ENCODE measurements around the gene RIMS3. TPM values are rescaled to one million over a fixed set of nuclear protein-coding genes. Genes with fewer than 3 reads are reported as not detected.

Gene RIMS3
- total RNA-seq, 1 experiment from 2014 or later, result 5.7 TPM

DNA sequence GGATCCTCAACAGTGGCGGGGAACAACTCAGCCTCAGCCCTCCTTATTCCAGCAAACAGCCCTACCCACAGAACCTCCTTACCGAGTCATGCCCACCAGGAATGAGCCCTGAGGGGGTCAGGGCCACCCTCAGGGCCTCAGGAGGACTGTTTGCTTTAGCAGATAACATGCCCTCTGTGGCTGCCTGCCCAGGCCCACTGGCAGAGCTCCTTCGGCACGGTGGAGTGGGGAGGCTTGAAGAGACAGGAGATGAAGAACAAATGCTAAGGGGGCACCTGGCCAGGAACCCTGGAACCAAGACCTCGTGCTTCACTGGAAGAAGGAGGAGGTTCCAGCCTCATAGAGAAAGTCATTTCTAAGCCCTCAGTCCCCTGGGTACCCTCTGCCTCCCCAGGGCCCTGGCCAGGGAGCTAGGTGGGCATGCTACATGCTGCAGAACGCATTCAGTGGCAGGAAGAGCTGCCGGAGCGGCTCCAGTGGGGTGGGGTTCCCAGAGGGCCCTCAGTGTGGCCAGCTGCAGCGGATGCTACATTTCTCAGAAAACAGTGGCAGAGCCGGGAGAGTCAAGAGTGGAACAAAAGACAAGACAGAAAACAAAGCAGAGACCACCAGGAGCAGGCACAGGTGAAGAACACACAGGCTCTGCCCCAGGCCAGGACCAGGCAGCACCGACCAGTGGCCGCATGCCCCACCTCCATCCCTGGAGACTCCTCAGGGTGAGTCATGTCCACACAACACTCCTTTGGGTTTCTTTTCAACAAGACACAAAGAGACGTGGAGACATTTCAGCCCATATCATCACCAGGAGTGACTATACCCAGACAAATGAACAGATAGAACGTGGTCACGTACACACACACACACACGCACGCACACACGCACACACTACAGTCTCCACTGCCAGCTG is 39.8 kb downstream of the RIMS3 start:
- intact Hi-C loops (cut with micrococcal nuclease; ENCODE audit: unreplicated experiment), result no loop called here
- ChIA-PET POLR2A (interaction anchor here (0.5 kb wide), 1 partner anchor 9 kb away, joined by 3 read pairs; no protein-coding TSS in a partner anchor), CTCF (interaction anchor here (0.6 to 0.8 kb wide), 5 partner anchors 28 to 328 kb away, joined by 3 to 6 read pairs (median 4); no protein-coding TSS in a partner anchor)
- no peak overlapping the region for H3K4me3 ChIP-seq (ENCODE audit: low read depth in 2 of 2, low read length in 2 of 2)
- no peak for DNase-seq (ENCODE audit: low read depth, low spot score)
- peaks cover 3% of the 10 kb centered on the region; the same call in 1 of the 2 replicates for H3K4me1 ChIP-seq (ENCODE audit: control insufficient read depth, insufficient read depth, low read length)
- H3K36me3 ChIP-seq (ENCODE audit: control insufficient read depth, insufficient read depth, low read length), result no peaks in the 10 kb centered on the region
- TF ChIP-seq, protein P1, sequence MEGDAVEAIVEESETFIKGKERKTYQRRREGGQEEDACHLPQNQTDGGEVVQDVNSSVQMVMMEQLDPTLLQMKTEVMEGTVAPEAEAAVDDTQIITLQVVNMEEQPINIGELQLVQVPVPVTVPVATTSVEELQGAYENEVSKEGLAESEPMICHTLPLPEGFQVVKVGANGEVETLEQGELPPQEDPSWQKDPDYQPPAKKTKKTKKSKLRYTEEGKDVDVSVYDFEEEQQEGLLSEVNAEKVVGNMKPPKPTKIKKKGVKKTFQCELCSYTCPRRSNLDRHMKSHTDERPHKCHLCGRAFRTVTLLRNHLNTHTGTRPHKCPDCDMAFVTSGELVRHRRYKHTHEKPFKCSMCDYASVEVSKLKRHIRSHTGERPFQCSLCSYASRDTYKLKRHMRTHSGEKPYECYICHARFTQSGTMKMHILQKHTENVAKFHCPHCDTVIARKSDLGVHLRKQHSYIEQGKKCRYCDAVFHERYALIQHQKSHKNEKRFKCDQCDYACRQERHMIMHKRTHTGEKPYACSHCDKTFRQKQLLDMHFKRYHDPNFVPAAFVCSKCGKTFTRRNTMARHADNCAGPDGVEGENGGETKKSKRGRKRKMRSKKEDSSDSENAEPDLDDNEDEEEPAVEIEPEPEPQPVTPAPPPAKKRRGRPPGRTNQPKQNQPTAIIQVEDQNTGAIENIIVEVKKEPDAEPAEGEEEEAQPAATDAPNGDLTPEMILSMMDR (IDR thresholded peaks at IDR 0.05), result 0 out of 2 replicates have a peak, but pooled peaks have one; percentile 27
- no peak for TF ChIP-seq SIN3A (IDR thresholded peaks at IDR 0.05; ENCODE audit: borderline replicate concordance, insufficient read depth, low read depth, low read length)
- no peak for TF ChIP-seq TCF7L2 (IDR thresholded peaks at IDR 0.05; ENCODE audit: low read depth, low read length)
- H3K27ac ChIP-seq (ENCODE audit: low read length), result no peak overlapping the region
- no peaks in the 10 kb centered on the region for H3K9me3 ChIP-seq (ENCODE audit: control insufficient read depth, insufficient read depth, low read depth, low read length)
- no peak for ATAC-seq
- H3K27me3 ChIP-seq (ENCODE audit: control insufficient read depth, insufficient read depth, low read length), result no peaks in the 10 kb centered on the region; the same call in none of the 2 replicates
- BruUV-seq (replicated peaks), result no TSS peak
- in situ Hi-C loops (cut with HindIII; ENCODE audit: low pct_unique_long_range_greater_than_20kb, low sequenced_read_pairs), result no loop called here

DNA sequence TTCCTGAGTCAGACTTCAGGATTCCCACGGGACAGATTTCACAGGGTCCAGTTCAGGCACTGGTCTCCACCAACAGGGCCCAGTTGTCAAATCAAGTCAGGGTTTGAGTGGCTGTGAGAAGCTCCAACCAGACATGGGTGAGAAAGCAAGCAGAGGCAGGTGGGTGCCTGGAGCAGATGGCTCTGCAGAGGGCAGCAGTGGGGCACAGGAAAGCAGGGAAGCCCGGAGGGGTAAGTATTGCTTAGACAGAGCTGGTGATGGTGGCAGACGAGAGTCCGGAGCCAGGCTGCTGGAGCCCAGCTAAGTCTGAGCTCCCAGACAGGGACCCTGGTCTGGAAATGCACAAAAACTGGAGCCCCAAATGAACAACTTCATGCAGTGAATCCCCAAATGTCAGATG is 40.4 kb downstream of the RIMS3 start:
- H3K27ac ChIP-seq (ENCODE audit: low read length), result no peak overlapping the region
- no peaks in the 10 kb centered on the region for H3K9me3 ChIP-seq (ENCODE audit: control insufficient read depth, insufficient read depth, low read depth, low read length)
- DNase-seq (ENCODE audit: low read depth, low spot score) (no peak), ATAC-seq (peak; percentile 80)
- BruUV-seq (replicated peaks), result no TSS peak
- TF ChIP-seq, protein P2, sequence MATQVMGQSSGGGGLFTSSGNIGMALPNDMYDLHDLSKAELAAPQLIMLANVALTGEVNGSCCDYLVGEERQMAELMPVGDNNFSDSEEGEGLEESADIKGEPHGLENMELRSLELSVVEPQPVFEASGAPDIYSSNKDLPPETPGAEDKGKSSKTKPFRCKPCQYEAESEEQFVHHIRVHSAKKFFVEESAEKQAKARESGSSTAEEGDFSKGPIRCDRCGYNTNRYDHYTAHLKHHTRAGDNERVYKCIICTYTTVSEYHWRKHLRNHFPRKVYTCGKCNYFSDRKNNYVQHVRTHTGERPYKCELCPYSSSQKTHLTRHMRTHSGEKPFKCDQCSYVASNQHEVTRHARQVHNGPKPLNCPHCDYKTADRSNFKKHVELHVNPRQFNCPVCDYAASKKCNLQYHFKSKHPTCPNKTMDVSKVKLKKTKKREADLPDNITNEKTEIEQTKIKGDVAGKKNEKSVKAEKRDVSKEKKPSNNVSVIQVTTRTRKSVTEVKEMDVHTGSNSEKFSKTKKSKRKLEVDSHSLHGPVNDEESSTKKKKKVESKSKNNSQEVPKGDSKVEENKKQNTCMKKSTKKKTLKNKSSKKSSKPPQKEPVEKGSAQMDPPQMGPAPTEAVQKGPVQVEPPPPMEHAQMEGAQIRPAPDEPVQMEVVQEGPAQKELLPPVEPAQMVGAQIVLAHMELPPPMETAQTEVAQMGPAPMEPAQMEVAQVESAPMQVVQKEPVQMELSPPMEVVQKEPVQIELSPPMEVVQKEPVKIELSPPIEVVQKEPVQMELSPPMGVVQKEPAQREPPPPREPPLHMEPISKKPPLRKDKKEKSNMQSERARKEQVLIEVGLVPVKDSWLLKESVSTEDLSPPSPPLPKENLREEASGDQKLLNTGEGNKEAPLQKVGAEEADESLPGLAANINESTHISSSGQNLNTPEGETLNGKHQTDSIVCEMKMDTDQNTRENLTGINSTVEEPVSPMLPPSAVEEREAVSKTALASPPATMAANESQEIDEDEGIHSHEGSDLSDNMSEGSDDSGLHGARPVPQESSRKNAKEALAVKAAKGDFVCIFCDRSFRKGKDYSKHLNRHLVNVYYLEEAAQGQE (IDR thresholded peaks at IDR 0.05; ENCODE audit: insufficient read depth in 1 of 2, low read depth in 2 of 2, low read length in 1 of 2), result no peak
- TF ChIP-seq, protein P1 (IDR thresholded peaks at IDR 0.05), result peak; percentile 73
- ChIA-PET POLR2A (interaction anchor here (0.6 kb wide), 1 partner anchor 148 kb away, joined by 5 read pairs; the partner anchor contains the start of gene ZFP69), CTCF (interaction anchor here (0.6 to 0.8 kb wide), 5 partner anchors 27 to 329 kb away, joined by 3 to 6 read pairs (median 4); no protein-coding TSS in a partner anchor)
- intact Hi-C loops (cut with micrococcal nuclease; ENCODE audit: unreplicated experiment) (no loop called here), in situ Hi-C loops (cut with HindIII; ENCODE audit: low pct_unique_long_range_greater_than_20kb, low sequenced_read_pairs) (no loop called here)
- H3K36me3 ChIP-seq (ENCODE audit: control insufficient read depth, insufficient read depth, low read length), result no peaks in the 10 kb centered on the region
- H3K4me3 ChIP-seq (ENCODE audit: low read depth in 2 of 2, low read length in 2 of 2), result no peak overlapping the region
- H3K4me1 ChIP-seq (ENCODE audit: control insufficient read depth, insufficient read depth, low read length), result peaks cover 3% of the 10 kb centered on the region; the same call in 1 of the 2 replicates
- H3K27me3 ChIP-seq (ENCODE audit: control insufficient read depth, insufficient read depth, low read length), result no peaks in the 10 kb centered on the region; the same call in none of the 2 replicates
